Measurements from ENCODE around the gene GAL3ST3.

GAL3ST3 gene

DNA sequence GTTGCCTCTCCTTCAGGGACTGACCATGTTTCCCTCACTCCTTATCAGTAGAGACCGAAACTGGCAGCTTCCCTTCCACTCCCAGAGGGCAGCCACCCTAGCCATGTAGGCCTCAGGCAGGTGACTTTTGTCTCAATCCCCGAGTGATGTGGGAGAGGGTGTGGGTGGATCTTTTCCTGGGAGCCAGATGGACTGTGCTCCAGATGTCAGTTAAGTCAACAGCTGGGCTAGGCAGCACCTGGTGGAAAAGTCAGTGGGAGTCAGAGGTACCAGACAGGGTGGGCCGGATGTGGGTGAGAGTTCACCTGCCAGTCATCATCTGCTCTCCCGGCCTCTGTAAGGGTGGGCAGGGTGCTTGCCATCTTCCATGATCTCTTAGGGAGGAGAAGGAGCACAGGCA lies 44.8 kb downstream of the GAL3ST3 start:
- TF ChIP-seq ZFX (IDR thresholded peaks at IDR 0.05; ENCODE audit: borderline replicate concordance): no peak
- no peak overlapping the region for H3K27ac ChIP-seq

DNA sequence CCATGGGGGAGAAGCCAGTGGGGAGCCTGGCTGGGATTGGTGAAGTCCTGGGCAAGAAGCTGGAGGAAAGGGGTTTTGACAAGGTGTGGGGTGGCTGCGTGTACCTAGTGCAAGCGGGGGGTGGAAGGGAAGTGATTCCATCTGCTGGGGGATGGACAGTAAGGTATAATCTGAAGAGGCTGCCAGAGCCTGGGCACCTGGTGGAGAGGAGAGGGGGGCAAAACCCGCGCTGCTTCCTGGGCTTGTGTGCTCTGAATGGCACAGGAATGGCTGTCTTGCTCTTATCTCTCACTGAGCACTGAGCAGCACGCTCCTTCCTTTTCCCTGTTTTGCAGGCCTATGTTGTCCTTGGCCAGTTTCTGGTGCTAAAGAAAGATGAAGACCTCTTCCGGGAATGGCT lies 45.7 kb downstream of the GAL3ST3 start:
- H3K27ac ChIP-seq: peak overlapping the region; percentile 96
- TF ChIP-seq ZFX (IDR thresholded peaks at IDR 0.05; ENCODE audit: borderline replicate concordance): no peak
- TF ChIP-seq, protein P1, sequence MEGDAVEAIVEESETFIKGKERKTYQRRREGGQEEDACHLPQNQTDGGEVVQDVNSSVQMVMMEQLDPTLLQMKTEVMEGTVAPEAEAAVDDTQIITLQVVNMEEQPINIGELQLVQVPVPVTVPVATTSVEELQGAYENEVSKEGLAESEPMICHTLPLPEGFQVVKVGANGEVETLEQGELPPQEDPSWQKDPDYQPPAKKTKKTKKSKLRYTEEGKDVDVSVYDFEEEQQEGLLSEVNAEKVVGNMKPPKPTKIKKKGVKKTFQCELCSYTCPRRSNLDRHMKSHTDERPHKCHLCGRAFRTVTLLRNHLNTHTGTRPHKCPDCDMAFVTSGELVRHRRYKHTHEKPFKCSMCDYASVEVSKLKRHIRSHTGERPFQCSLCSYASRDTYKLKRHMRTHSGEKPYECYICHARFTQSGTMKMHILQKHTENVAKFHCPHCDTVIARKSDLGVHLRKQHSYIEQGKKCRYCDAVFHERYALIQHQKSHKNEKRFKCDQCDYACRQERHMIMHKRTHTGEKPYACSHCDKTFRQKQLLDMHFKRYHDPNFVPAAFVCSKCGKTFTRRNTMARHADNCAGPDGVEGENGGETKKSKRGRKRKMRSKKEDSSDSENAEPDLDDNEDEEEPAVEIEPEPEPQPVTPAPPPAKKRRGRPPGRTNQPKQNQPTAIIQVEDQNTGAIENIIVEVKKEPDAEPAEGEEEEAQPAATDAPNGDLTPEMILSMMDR (IDR thresholded peaks at IDR 0.05): no peak

DNA sequence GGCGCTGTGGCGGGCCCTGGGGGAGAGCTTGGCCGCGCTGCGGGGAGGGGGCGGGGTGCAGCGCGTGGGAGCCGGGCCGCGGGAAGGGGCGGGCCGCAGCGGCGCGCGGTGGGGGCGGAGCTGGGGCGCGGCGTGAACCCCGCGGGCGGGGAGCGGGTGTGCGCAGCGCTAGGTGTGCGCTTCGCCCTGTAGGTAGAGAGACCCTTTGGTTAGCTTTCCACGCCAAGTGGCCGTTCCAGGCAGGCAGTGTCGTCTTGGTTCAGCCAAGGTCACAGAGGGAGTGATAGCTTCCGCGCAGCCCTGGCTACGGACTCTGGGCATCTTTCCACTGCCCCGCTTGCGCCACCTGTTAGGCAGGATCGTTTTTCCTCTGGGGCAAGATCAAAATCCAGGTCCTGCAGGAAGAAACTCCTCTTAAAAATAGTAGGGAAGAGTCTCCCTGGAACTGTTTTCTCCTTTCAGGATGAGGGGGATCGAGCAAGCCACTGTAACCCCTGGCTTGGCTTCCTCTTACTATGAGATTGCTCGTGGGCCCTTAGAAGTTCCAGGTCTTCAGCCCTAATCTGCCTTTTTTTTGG lies 46.2 kb downstream of the GAL3ST3 start:
- peak overlapping the region; percentile 96 for H3K27ac ChIP-seq
- TF ChIP-seq ZFX (IDR thresholded peaks at IDR 0.05; ENCODE audit: borderline replicate concordance): no peak
- TF ChIP-seq, protein P1 (IDR thresholded peaks at IDR 0.05): peak; percentile 54

DNA sequence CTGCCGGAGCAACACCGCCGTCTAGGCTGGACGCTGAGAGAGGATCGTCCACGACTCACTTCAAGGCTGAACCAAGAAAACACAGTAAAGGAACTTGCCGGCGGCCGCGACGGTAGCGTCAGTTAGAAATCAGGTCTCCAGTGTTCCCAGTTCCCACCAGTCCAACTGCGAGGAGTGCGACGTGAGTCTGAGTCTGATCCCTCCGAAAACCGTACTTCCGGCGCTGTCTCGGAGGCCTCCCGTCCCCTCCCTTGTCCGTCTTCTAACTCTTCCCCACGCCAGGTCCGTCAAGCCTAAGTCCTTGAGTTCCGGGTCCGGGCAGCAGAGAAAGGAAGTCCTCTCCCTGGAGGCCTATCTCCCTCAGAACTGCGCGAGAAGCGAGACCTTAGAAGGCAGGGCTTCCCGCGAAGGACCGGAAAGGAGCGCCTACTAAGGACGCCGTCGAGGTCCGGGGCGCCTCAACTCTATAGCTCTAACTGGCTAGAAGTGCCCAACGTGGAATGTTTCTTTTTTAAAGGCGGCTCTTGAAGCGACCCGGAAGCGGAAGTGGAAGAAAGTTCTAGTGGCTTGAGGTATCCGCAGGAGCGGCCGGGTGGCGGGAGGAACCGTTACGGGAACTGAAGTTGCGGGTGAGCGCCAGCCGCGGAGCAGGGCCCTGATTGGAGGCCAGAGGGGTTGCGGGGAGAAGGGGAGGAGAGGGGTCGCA lies 46.9 kb downstream of the GAL3ST3 start, which contains the start of the genes BANF1 and EIF1AD:
BANF1 (plus strand) TSS at position 562 of the 706 bp plus-strand sequence. CDS start 748 bp downstream, outside the sequence.
EIF1AD (minus strand) TSS at position 216 of the 706 bp plus-strand sequence. CDS start 1,768 bp downstream, outside the sequence.
- TF ChIP-seq, protein P1 (IDR thresholded peaks at IDR 0.05): no peak
- no peak for TF ChIP-seq ZFX (IDR thresholded peaks at IDR 0.05; ENCODE audit: borderline replicate concordance)
- peak within 1 kb of the TSS; percentile 96 for H3K27ac ChIP-seq

DNA sequence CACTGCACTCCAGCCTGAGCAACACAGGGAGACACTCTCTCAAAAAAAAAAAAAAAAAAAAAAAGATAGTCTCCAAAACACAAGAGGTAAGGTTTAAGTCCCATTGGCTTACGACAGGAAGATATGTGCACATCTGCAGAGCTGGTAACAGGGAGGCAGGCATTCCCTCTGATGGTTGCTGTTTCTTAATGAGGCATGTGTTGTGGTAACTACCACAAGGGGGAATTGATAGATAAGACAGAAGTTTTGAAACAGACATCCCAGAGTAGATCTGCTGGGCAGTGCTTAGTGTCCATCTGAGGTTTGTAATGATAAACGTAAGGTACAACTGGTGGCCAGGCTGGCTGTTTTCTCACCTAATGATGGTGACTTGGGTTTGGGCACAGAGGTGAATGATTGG lies 51.7 kb downstream of the GAL3ST3 start:
- TF ChIP-seq ZFX (IDR thresholded peaks at IDR 0.05; ENCODE audit: borderline replicate concordance): no peak
- TF ChIP-seq, protein P1 (IDR thresholded peaks at IDR 0.05): no peak
- H3K27ac ChIP-seq: no peak overlapping the region

DNA sequence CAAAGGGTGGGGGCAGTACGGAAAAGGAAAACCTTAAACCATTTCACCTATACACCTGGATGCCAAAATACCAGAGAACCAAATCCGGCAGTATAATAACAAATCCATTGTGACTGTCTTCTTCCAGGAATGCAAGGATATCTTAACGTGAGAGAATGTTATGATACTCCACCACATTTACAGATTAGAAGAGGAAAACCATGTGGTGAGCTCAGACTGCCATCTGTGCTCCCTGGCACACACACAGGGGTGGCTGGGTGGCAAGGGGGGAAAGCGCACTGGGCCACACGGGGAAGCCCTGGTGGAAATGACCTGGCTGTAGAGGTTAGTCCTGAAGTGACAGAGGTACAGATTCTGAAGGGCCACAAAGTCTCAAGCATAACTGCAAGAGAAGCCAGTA lies 56.9 kb downstream of the GAL3ST3 start:
- H3K27ac ChIP-seq: no peak overlapping the region
- TF ChIP-seq ZFX (IDR thresholded peaks at IDR 0.05; ENCODE audit: borderline replicate concordance): no peak
- TF ChIP-seq, protein P1 (IDR thresholded peaks at IDR 0.05): no peak
